ENCODE measurements around the gene ARHGEF7.

The ARHGEF7 gene

GRCh38 chr13:111286162-111286561, 171.1 kb downstream of the ARHGEF7 start:
- TF ChIP-seq, protein P1, sequence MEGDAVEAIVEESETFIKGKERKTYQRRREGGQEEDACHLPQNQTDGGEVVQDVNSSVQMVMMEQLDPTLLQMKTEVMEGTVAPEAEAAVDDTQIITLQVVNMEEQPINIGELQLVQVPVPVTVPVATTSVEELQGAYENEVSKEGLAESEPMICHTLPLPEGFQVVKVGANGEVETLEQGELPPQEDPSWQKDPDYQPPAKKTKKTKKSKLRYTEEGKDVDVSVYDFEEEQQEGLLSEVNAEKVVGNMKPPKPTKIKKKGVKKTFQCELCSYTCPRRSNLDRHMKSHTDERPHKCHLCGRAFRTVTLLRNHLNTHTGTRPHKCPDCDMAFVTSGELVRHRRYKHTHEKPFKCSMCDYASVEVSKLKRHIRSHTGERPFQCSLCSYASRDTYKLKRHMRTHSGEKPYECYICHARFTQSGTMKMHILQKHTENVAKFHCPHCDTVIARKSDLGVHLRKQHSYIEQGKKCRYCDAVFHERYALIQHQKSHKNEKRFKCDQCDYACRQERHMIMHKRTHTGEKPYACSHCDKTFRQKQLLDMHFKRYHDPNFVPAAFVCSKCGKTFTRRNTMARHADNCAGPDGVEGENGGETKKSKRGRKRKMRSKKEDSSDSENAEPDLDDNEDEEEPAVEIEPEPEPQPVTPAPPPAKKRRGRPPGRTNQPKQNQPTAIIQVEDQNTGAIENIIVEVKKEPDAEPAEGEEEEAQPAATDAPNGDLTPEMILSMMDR (IDR thresholded peaks at IDR 0.05; ENCODE audit: insufficient read depth, low read length, poor library complexity, severe bottlenecking), result no peak
- TF ChIP-seq EZH2phosphoT487 (conservative IDR thresholded peaks at IDR 0.05; ENCODE audit: low read length), result no peak
- H2AFZ ChIP-seq (ENCODE audit: low read depth, low read length, severe bottlenecking), result no peak overlapping the region
- H3K9me2 ChIP-seq (replicated peaks; ENCODE audit: insufficient read depth, low read length), result no peaks in the 10 kb centered on the region
- no peak overlapping the region for H3K27ac ChIP-seq (ENCODE audit: low read depth, low read length)
- no peak overlapping the region for H3K4me2 ChIP-seq (ENCODE audit: low read depth, low read length, poor library complexity, severe bottlenecking)
- H3K9me3 ChIP-seq (ENCODE audit: insufficient read depth, low read length), result no peaks in the 10 kb centered on the region
- H4K20me1 ChIP-seq (ENCODE audit: low read depth, low read length), result no peaks in the 10 kb centered on the region
- H3K4me3 ChIP-seq (ENCODE audit: insufficient read depth, low read length, poor library complexity, severe bottlenecking), result no peak overlapping the region
- no peaks in the 10 kb centered on the region for H3F3A ChIP-seq (ENCODE audit: insufficient read depth)
- no peak overlapping the region for H3K9ac ChIP-seq (ENCODE audit: low read length)
- H3K79me2 ChIP-seq (ENCODE audit: insufficient read depth, low read length), result no peaks in the 10 kb centered on the region
- H3K36me3 ChIP-seq (ENCODE audit: low read length), result peaks cover 6% of the 10 kb centered on the region; the same call in 1 of the 2 replicates
- H3K27me3 ChIP-seq (ENCODE audit: low read length), result no peaks in the 10 kb centered on the region

GRCh38 chr13:111286749-111287148, 171.6 kb downstream of the ARHGEF7 start:
- no peak overlapping the region for H3K4me3 ChIP-seq (ENCODE audit: insufficient read depth, low read length, poor library complexity, severe bottlenecking)
- H3K27ac ChIP-seq (ENCODE audit: low read depth, low read length), result no peak overlapping the region
- H3F3A ChIP-seq (ENCODE audit: insufficient read depth), result no peaks in the 10 kb centered on the region
- no peak overlapping the region for H2AFZ ChIP-seq (ENCODE audit: low read depth, low read length, severe bottlenecking)
- H3K9me3 ChIP-seq (ENCODE audit: insufficient read depth, low read length), result no peaks in the 10 kb centered on the region
- H3K79me2 ChIP-seq (ENCODE audit: insufficient read depth, low read length), result no peaks in the 10 kb centered on the region
- no peaks in the 10 kb centered on the region for H4K20me1 ChIP-seq (ENCODE audit: low read depth, low read length)
- no peaks in the 10 kb centered on the region for H3K9me2 ChIP-seq (replicated peaks; ENCODE audit: insufficient read depth, low read length)
- peaks cover 6% of the 10 kb centered on the region; the same call in 1 of the 2 replicates for H3K36me3 ChIP-seq (ENCODE audit: low read length)
- no peak for TF ChIP-seq EZH2phosphoT487 (conservative IDR thresholded peaks at IDR 0.05; ENCODE audit: low read length)
- TF ChIP-seq, protein P1 (IDR thresholded peaks at IDR 0.05; ENCODE audit: insufficient read depth, low read length, poor library complexity, severe bottlenecking), result no peak
- no peak overlapping the region for H3K4me2 ChIP-seq (ENCODE audit: low read depth, low read length, poor library complexity, severe bottlenecking)
- no peaks in the 10 kb centered on the region for H3K27me3 ChIP-seq (ENCODE audit: low read length)
- no peak overlapping the region for H3K9ac ChIP-seq (ENCODE audit: low read length)

DNA sequence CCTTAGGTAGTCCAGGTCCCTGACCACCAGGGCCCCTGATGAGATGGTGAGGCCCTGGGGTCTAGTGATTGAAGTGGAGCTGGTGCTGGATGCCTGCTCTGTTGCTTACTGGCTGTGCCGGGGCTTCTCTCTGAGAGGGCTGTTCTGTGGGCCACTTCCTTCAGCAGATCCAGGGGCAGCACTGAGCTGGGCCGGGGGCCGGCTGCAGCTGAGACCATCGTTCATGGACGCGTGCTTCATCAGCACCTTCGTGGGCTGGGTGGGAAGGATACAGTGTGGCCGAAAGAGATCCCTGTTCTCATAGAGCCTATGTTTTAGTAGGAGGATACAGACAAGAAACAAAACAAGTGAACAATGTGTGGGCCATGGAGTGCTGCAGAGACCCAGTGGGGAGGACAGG, 172.1 kb downstream of the ARHGEF7 start:
- Histone ChIP-seq H3K4me2 (ENCODE audit: low read depth, low read length, poor library complexity, severe bottlenecking) (no peak overlapping the region), H3K27ac (ENCODE audit: low read depth, low read length) (no peak overlapping the region), H3K9me2 (replicated peaks; ENCODE audit: insufficient read depth, low read length) (no peaks in the 10 kb centered on the region), H3K4me3 (ENCODE audit: insufficient read depth, low read length, poor library complexity, severe bottlenecking) (no peak overlapping the region), H3F3A (ENCODE audit: insufficient read depth) (no peaks in the 10 kb centered on the region), H3K9me3 (ENCODE audit: insufficient read depth, low read length) (no peaks in the 10 kb centered on the region), H4K20me1 (ENCODE audit: low read depth, low read length) (no peaks in the 10 kb centered on the region), H2AFZ (ENCODE audit: low read depth, low read length, severe bottlenecking) (no peak overlapping the region), H3K36me3 (ENCODE audit: low read length) (peaks cover 6% of the 10 kb centered on the region; the same call in 1 of the 2 replicates), H3K79me2 (ENCODE audit: insufficient read depth, low read length) (no peaks in the 10 kb centered on the region), H3K27me3 (ENCODE audit: low read length) (no peaks in the 10 kb centered on the region), H3K9ac (ENCODE audit: low read length) (no peak overlapping the region)
- TF ChIP-seq EZH2phosphoT487 (conservative IDR thresholded peaks at IDR 0.05; ENCODE audit: low read length), result no peak
- TF ChIP-seq, protein P1 (IDR thresholded peaks at IDR 0.05; ENCODE audit: insufficient read depth, low read length, poor library complexity, severe bottlenecking), result no peak

Measured in SU-DHL-6 (cell line).